CD4-positive, alpha-beta T cell treated with Interleukin-1 beta for 1 hour (primary cell): ENCODE measurements around the gene CEACAM5.
A peak's percentile ranks its signal among the peaks of the same experiment; 100 is the strongest.

ENCODE experiments used
- DNase-seq, 2 donors: peaks; one replicate each; pipeline ENCODE4 v3.0.0-alpha.2; 2020 to 2022

CEACAM5 gene

GRCh38 chr19:41708481-41708880, at the start of gene CEACAM5:
CEACAM5 (plus strand) TSS chr19:41708626; CDS start chr19:41708732, 106 bp downstream.
- DNase-seq: no peak

GRCh38 chr19:41666075-41666474, 42.4 kb upstream of the CEACAM5 start:
- DNase-seq: no peak

GRCh38 chr19:41668315-41668714, 40.1 kb upstream of the CEACAM5 start:
- no peak for DNase-seq

- no peak for DNase-seq
Measured at GRCh38 chr19:41670755-41671154, 37.7 kb upstream of the CEACAM5 start.

- no peak for DNase-seq
Measured at GRCh38 chr19:41671486-41671885, 36.9 kb upstream of the CEACAM5 start.

GRCh38 chr19:41682437-41682836, 26.0 kb upstream of the CEACAM5 start:
- DNase-seq: no peak

- no peak for DNase-seq
Measured at GRCh38 chr19:41687419-41687818, 21.0 kb upstream of the CEACAM5 start.

GRCh38 chr19:41688098-41688497, 20.3 kb upstream of the CEACAM5 start, which contains the start of gene CEACAM7:
CEACAM7 (minus strand) TSS chr19:41688270; CDS start chr19:41688165, 105 bp downstream.
- no peak for DNase-seq

GRCh38 chr19:41688687-41689086, 19.7 kb upstream of the CEACAM5 start:
- no peak for DNase-seq

GRCh38 chr19:41689993-41690800, 18.2 kb upstream of the CEACAM5 start:
- DNase-seq: no peak

GRCh38 chr19:41690801-41691065, 17.7 kb upstream of the CEACAM5 start:
- DNase-seq: no peak

GRCh38 chr19:41691268-41691970, 17.0 kb upstream of the CEACAM5 start:
- peak; percentile 7 to 24 for DNase-seq

- no peak for DNase-seq
Measured at GRCh38 chr19:41694196-41694595, 14.2 kb upstream of the CEACAM5 start.

- no peak for DNase-seq
Measured at GRCh38 chr19:41694831-41695635, 13.4 kb upstream of the CEACAM5 start.

GRCh38 chr19:41695745-41696144, 12.7 kb upstream of the CEACAM5 start:
- no peak for DNase-seq

- DNase-seq: no peak
Measured at GRCh38 chr19:41696402-41697197, 11.8 kb upstream of the CEACAM5 start.

- no peak for DNase-seq
Measured at GRCh38 chr19:41697198-41697855, 11.1 kb upstream of the CEACAM5 start.

GRCh38 chr19:41698746-41699230, 9.6 kb upstream of the CEACAM5 start:
- DNase-seq: no peak

- DNase-seq: no peak
Measured at GRCh38 chr19:41699231-41699967, 9.0 kb upstream of the CEACAM5 start.

- no peak for DNase-seq
Measured at GRCh38 chr19:41699968-41700323, 8.5 kb upstream of the CEACAM5 start.
